Right renal cortex interstitium (tissue), 3 donors: Measurements from ENCODE around the gene DPAGT1. TPM values are rescaled to one million over a fixed set of nuclear protein-coding genes. Genes with fewer than 3 reads are reported as not detected.
"Not testable (repeated sequence)": the region's sequence is repeated elsewhere in the genome, so short reads cannot be mapped to it uniquely, and the experiment has no call there.

Experiments
- DNase-seq, 3 donors: peaks; one replicate each; pipeline ENCODE4 v3.0.0-alpha.2; 2013; ENCODE audit warnings: low read depth in 3 of 3, low spot score in 2 of 3
- polyA plus RNA-seq, 3 donors: library from polyadenylated mRNA; unstranded; fragments of 120-200 nt; gene quantifications; one replicate each; pipeline ENCODE4 v1.2.1, GENCODE V29; 2013; ENCODE audit not compliant: insufficient read length in 3 of 3

The DPAGT1 gene
- polyA plus RNA-seq, 3 donors: 55.7 to 62.6 (median 56.9) TPM

DNA sequence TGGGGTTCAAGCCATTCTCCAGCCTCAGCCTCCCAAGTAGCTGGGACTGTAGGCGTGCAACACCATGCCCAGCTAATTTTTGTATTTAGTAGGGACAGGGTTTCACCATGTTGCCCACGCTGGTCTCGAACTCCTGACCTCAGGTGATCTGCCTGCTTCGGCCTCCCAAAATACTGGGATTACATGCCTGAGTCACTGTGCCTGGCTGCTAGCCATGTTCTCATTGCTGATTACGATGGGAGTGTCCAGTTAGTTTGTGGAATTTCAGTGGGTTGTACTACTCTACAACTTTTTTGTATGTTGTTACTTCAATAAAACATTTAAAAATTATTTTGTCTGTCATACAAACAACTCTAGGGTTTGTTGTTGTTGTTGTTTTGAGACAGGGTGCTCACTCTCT is 38.9 kb downstream of the DPAGT1 start:
- no peak for DNase-seq

GRCh38 chr11:119061256-119061655 is 40.4 kb downstream of the DPAGT1 start:
- DNase-seq: no peak

- DNase-seq: not testable (repeated sequence)
Measured at GRCh38 chr11:119059128-119059527, 42.5 kb downstream of the DPAGT1 start.

DNA sequence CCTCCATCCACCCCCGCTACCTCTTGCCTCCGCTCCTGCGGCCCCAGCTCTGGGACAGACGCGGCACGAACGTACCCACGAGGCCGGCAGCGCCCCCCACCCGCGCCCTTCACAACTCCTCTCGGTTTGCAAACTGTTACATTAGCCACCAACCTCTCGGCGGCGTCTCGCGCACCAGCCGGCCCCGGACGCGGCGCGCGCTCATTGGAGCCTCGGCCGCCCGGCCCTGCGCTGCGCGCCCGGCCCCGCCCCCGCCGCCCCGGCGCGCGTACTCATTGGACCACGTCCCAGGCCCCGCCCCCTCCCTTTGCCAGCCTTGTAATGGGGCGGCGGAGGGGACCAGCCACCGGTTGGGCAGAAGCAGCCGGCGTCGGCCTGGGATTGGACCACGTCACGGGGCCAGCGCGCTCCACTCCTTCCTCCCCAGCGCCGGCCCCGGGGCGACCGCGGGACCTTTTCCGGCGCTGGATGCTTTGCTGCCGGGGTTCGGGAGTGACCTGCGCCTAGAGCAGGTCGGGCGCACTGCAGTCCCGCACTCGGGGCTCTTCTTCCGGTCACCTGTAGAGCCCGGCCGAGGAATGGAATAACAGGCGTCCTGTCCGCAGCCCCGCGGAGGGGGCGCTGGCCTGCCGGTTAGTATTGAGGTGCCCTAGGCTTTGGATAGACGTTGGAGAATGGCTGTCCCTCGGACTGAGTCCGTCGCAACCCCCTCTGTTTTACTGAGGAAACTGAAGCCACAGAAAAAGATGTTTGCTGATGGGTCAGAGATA is 44.5 kb downstream of the DPAGT1 start, which contains the start of gene HYOU1:
HYOU1 (minus strand) TSS at position 206 of the 770 bp plus-strand sequence. CDS start 1,045 bp downstream, outside the sequence.
- peak; percentile 73 to 92 (median 91) for DNase-seq

GRCh38 chr11:119056421-119056999 is 45.1 kb downstream of the DPAGT1 start:
- no peak for DNase-seq

DNA sequence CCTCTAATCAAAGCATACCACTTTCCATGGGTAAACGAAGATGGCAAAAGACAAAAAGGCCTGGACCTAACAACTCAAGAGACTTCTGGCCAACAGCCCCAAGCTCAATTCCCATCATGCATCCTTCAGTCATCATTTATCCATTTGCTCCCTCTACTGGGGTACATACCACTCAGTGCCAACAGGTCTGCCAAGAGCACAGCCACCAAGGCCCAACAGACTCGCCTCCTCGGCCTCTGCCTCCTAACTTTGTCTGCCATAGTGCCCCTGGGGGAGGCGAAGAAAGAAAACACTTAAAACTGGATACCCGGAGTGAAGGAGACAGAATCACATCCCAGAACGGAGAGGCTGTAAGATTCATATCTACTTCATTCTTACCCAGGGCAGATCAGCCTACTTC is 45.8 kb downstream of the DPAGT1 start:
- no peak for DNase-seq

- no peak for DNase-seq
Measured at GRCh38 chr11:119054418-119054817, 47.2 kb downstream of the DPAGT1 start.

GRCh38 chr11:119052163-119052814 is 49.4 kb downstream of the DPAGT1 start:
- no peak for DNase-seq

DNA sequence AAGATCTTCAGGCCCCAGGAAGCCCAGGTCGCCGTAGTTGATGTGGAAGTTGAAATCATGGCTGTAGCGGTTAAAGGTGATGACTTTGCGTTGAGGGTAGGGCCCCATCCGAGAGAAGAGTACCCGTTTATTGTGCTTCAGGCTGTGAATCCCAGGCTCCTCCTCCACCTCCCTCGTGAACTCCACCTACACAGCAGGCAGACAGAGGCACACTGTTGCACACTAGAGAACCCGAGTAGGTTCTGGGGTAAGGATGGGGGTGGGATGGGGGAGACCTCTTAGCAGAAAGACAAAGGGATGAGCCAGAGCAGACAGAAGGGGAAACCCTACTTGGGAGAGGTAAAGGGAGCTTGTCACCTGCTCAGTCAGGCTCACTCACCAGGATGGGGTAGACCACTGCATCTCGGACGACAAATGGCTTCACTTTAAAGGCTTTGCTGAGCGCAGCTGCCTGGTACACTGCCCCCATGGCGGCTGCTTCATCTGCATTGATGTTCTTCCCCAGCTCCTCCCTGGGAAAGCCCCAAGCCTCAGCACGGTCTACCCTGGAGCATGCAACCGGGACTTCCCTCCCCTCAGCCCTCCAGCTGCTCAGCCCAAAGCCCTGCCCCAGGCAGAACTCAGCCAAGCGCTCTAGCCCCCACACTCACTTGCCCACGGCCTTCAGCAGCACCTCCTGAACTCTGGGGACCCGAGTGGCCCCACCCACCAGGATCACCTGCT is 50.1 kb downstream of the DPAGT1 start:
- no peak for DNase-seq

GRCh38 chr11:119049081-119049480 is 52.6 kb downstream of the DPAGT1 start:
- DNase-seq: no peak

- DNase-seq: no peak
Measured at GRCh38 chr11:119048644-119049043, 53.0 kb downstream of the DPAGT1 start.

DNA sequence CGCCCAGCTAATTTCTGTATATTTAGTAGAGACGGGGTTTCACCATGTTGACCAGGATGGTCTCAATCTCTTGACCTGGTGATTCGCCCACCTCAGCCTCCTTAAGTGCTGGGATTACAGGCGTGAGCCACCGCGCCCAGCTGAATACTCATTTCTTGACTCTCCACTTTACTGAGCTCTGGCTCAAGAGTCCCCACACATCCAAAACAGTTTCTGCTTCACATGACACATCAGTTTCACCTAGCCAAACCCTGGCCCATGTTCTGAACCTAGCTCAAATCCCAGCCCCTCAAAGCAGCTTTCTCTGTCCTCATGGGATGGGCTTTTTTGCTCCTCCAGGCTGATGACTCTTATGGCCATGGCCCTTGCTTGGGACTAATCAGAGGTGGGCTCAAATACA is 54.4 kb downstream of the DPAGT1 start:
- DNase-seq: no peak

Other genes starting within 250 kb of the DPAGT1 start
- not detected for gene CXCR5, start 218.0 kb downstream of the DPAGT1 start, polyA plus RNA-seq
- gene BCL9L, start 175.9 kb downstream of the DPAGT1 start, polyA plus RNA-seq: 10 to 100 TPM; 21.3 to 23.4 (median 23.0) TPM
- 10 to 100 TPM in 1 of 3 donors, 1 to 10 TPM in 1, under 1 TPM in 1; 0.22 to 16.8 (median 7.0) TPM for gene UPK2, start 145.6 kb downstream of the DPAGT1 start, polyA plus RNA-seq
- gene FOXR1, start 130.1 kb downstream of the DPAGT1 start, polyA plus RNA-seq: not detected
- 10 to 100 TPM; 16.1 to 17.8 (median 17.1) TPM for gene CENATAC, start 103.7 kb downstream of the DPAGT1 start, polyA plus RNA-seq
- gene RPS25, start 83.5 kb downstream of the DPAGT1 start, polyA plus RNA-seq: 1,000 to 10,000 TPM; 1,153 to 1,249 (median 1,180) TPM
- 100 to 1,000 TPM in 2 of 3 donors, 10 to 100 TPM in 1; 92.9 to 142 (median 100) TPM for gene TRAPPC4, start 83.1 kb downstream of the DPAGT1 start, polyA plus RNA-seq
- 100 to 1,000 TPM in 1 of 3 donors, 10 to 100 TPM in 2; 81.1 to 115 (median 99.9) TPM for gene SLC37A4, start 71.0 kb downstream of the DPAGT1 start, polyA plus RNA-seq
- gene HYOU1, start 44.6 kb downstream of the DPAGT1 start, polyA plus RNA-seq: 100 to 1,000 TPM; 110 to 129 (median 127) TPM
- 10 to 100 TPM; 52.2 to 59.8 (median 54.6) TPM for gene VPS11, start 34.0 kb downstream of the DPAGT1 start, polyA plus RNA-seq
- gene HMBS, start 17.0 kb downstream of the DPAGT1 start, polyA plus RNA-seq: 10 to 100 TPM; 24.5 to 29.5 (median 26.8) TPM
- 10 to 100 TPM in 1 of 3 donors, 1 to 10 TPM in 2; 9.3 to 12.0 (median 9.5) TPM for gene C2CD2L, start 5.5 kb upstream of the DPAGT1 start, polyA plus RNA-seq
- 10 to 100 TPM; 24.3 to 30.5 (median 29.3) TPM for gene HINFP, start 19.7 kb upstream of the DPAGT1 start, polyA plus RNA-seq
- under 1 TPM; 0.74 to 0.79 (median 0.74) TPM for gene ABCG4, start 47.2 kb upstream of the DPAGT1 start, polyA plus RNA-seq
- gene NLRX1, start 66.9 kb upstream of the DPAGT1 start, polyA plus RNA-seq: 10 to 100 TPM in 2 of 3 donors, 1 to 10 TPM in 1; 9.7 to 11.3 (median 10.3) TPM
- gene NHERF4, start 83.6 kb upstream of the DPAGT1 start, polyA plus RNA-seq: 10 to 100 TPM; 11.7 to 15.4 (median 12.0) TPM
- 10 to 100 TPM; 19.5 to 19.8 (median 19.7) TPM for gene CBL, start 104.5 kb upstream of the DPAGT1 start, polyA plus RNA-seq
- 10 to 100 TPM; 48.5 to 51.9 (median 51.6) TPM for gene MCAM, start 215.3 kb upstream of the DPAGT1 start, polyA plus RNA-seq
- 10 to 100 TPM; 28.4 to 32.3 (median 28.8) TPM for gene RNF26, start 232.7 kb upstream of the DPAGT1 start, polyA plus RNA-seq
- gene C1QTNF5, start 239.0 kb upstream of the DPAGT1 start, polyA plus RNA-seq: 10 to 100 TPM; 22.5 to 25.9 (median 25.0) TPM
- gene MFRP, start 244.9 kb upstream of the DPAGT1 start, polyA plus RNA-seq: not detected